GM12878 (cell line): Measurements from ENCODE around the gene AGMAT. TPM values are rescaled to one million over a fixed set of nuclear protein-coding genes. Genes with fewer than 3 reads are reported as not detected.
A peak's percentile ranks its signal among the peaks of the same experiment; 100 is the strongest.

Experiments used
- BCL3 ChIP-seq: IDR thresholded peaks from 2 replicates; pipeline ENCODE4 v1.6.1; 2011; ENCODE audit warnings: borderline replicate concordance, low read depth, mild to moderate bottlenecking, moderate library complexity, low read length; ENCODE audit not compliant: insufficient read depth, poor library complexity, severe bottlenecking
- CBX5 ChIP-seq: sonication (generic); IDR thresholded peaks from 2 replicates; pipeline ENCODE4 v1.6.1; 2016; ENCODE audit warnings: low read depth, moderate library complexity, mild to moderate bottlenecking, inconsistent platforms
- CREB1 ChIP-seq: IDR thresholded peaks from 2 replicates; pipeline ENCODE4 v1.6.1; 2012; ENCODE audit warnings: low read depth, mild to moderate bottlenecking, inconsistent platforms
- FOXM1 ChIP-seq: IDR thresholded peaks from 2 replicates; pipeline ENCODE4 v1.6.1; 2012; ENCODE audit warnings: low read depth, mild to moderate bottlenecking, inconsistent platforms, low read length, moderate library complexity
- IRF3 ChIP-seq: fragments of 450-650 bp; IDR thresholded peaks from 2 replicates; pipeline ENCODE4 v1.6.1; 2014; ENCODE audit warnings: mild to moderate bottlenecking
- MLLT1 ChIP-seq: fragments of 450-650 bp; IDR thresholded peaks from 2 replicates; pipeline ENCODE4 v1.6.1; 2016; ENCODE audit warnings: mild to moderate bottlenecking
- MXI1 ChIP-seq: fragments of 150-350 bp; IDR thresholded peaks from 2 replicates; pipeline ENCODE4 v1.6.1; 2011; ENCODE audit warnings: low read depth, mild to moderate bottlenecking, inconsistent platforms, low read length, improper control_type of control experiment
- REST ChIP-seq: IDR thresholded peaks from 2 replicates; pipeline ENCODE4 v1.6.1; 2012; ENCODE audit warnings: mild to moderate bottlenecking, low read depth, low read length
- TAF1 ChIP-seq: IDR thresholded peaks from 2 replicates; pipeline ENCODE4 v1.6.1; 2011; ENCODE audit warnings: mild to moderate bottlenecking, low read depth, low read length, borderline replicate concordance
- polyA plus RNA-seq, 11 experiments: library from polyadenylated mRNA; depleted of rRNA in 4 of 11; unstranded in 6 of 11; stranded (reverse) in 5 of 11; fragments of >200 nt; fragmentation: Nextera tagmentation in 4 of 11; fragmentation: Illumina TruSeq in 1 of 11; extraction: Ambion mirVana in 4 of 11; extraction: Trizol in 1 of 11; gene quantifications; 1 replicate in 1 of 11; 2 replicates in 10 of 11; pipeline versions ENCODE4 v1.2.1 to v1.2.3, GENCODE V29; 2011 to 2016; ENCODE audit warnings: inconsistent platforms in 2 of 11, missing spikeins in 2 of 11, low read depth in 1 of 11
- total RNA-seq, 4 experiments: library from RNA; depleted of rRNA in 3 of 4; stranded (reverse); fragments of >200 nt in 3 of 4; fragmentation: Illumina TruSeq in 1 of 4; extraction: Trizol in 1 of 4; gene quantifications; 2 replicates each; pipeline versions ENCODE4 v1.2.1 to v1.2.3, GENCODE V29; 2013 to 2021

The AGMAT gene
- total and polyA plus RNA-seq, 10 of the 15 experiments (the other 5 are each of a cell fraction or from before 2014, with no cell fraction given): 0.47 to 7.9 (median 4.7) TPM

- TF ChIP-seq REST: no peak
- TF ChIP-seq CBX5: no peak
- no peak for TF ChIP-seq BCL3
- no peak for TF ChIP-seq TAF1
- TF ChIP-seq IRF3: no peak
- 0 out of 2 replicates have a peak, but pooled peaks have one; percentile 16 for TF ChIP-seq FOXM1
- peak; percentile 98 for TF ChIP-seq MLLT1
- TF ChIP-seq MXI1: peak; percentile 71; the same call in 1 of the 2 replicates
- 0 out of 2 replicates have a peak, but pooled peaks have one; percentile 1 for TF ChIP-seq CREB1
Observed at GRCh38 chr1:15618655-15619525, 34.0 kb upstream of the AGMAT start (continued).
